Measurements from ENCODE around the gene NOP9. TPM values are rescaled to one million over a fixed set of nuclear protein-coding genes. Genes with fewer than 3 reads are reported as not detected.

Gene NOP9
- total RNA-seq, 1 experiment from 2014 or later, result 34.0 TPM

DNA sequence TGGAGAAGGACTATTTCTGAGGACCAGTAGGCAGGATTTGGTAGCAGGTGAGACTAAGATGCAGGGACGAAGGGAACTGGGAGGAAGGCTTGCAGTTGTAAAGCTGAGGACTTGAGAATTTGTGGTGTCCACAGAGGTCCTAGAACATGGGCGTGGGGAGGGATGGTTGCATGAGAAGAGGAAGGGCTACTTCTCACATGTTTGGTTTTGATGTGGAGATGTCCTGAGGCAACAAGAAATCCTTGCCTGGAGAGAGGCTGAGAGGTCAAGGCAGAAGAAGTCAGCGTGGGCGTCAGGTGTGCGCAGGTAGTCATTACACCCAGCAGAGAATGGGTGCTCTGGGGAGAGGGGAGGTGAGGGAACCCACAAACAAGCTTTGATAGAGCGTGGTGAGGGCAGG lies 22.6 kb upstream of the NOP9 start:
- H3K36me3 ChIP-seq (ENCODE audit: insufficient read depth, low read length, poor library complexity, severe bottlenecking), result no peaks in the 10 kb centered on the region
- ChIA-PET POLR2A (ENCODE audit: low non-redundant PET) (interaction anchor here (0.5 kb wide), 1 partner anchor 723 kb away, joined by 10 read pairs; no protein-coding TSS in a partner anchor), CTCF (no interaction called here)
- H3K4me1 ChIP-seq (ENCODE audit: insufficient read depth, low read length, poor library complexity, severe bottlenecking), result no peaks in the 10 kb centered on the region
- no peaks in the 10 kb centered on the region for H3K9me3 ChIP-seq (ENCODE audit: low read depth, low read length, poor library complexity, severe bottlenecking)
- DNase-seq (ENCODE audit: low spot score), result no peak
- no peak overlapping the region for H3K4me3 ChIP-seq (ENCODE audit: low read depth, low read length, poor library complexity, severe bottlenecking)
- H3K27ac ChIP-seq (ENCODE audit: low read depth, low read length, poor library complexity, severe bottlenecking), result no peak overlapping the region
- H3K27me3 ChIP-seq (replicated peaks; ENCODE audit: insufficient read depth, low read depth, low read length, poor library complexity), result no peaks in the 10 kb centered on the region
- TF ChIP-seq, protein P1, sequence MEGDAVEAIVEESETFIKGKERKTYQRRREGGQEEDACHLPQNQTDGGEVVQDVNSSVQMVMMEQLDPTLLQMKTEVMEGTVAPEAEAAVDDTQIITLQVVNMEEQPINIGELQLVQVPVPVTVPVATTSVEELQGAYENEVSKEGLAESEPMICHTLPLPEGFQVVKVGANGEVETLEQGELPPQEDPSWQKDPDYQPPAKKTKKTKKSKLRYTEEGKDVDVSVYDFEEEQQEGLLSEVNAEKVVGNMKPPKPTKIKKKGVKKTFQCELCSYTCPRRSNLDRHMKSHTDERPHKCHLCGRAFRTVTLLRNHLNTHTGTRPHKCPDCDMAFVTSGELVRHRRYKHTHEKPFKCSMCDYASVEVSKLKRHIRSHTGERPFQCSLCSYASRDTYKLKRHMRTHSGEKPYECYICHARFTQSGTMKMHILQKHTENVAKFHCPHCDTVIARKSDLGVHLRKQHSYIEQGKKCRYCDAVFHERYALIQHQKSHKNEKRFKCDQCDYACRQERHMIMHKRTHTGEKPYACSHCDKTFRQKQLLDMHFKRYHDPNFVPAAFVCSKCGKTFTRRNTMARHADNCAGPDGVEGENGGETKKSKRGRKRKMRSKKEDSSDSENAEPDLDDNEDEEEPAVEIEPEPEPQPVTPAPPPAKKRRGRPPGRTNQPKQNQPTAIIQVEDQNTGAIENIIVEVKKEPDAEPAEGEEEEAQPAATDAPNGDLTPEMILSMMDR (conservative IDR thresholded peaks at IDR 0.05; ENCODE audit: low read depth, low read length), result no peak
- no peak for TF ChIP-seq EZH2 (IDR thresholded peaks at IDR 0.05; ENCODE audit: borderline replicate concordance, low read depth, low read length, poor library complexity, severe bottlenecking)
- no TSS peak for BruUV-seq (replicated peaks)
- intact Hi-C loops (cut with micrococcal nuclease; ENCODE audit: unreplicated experiment), result no loop called here

DNA sequence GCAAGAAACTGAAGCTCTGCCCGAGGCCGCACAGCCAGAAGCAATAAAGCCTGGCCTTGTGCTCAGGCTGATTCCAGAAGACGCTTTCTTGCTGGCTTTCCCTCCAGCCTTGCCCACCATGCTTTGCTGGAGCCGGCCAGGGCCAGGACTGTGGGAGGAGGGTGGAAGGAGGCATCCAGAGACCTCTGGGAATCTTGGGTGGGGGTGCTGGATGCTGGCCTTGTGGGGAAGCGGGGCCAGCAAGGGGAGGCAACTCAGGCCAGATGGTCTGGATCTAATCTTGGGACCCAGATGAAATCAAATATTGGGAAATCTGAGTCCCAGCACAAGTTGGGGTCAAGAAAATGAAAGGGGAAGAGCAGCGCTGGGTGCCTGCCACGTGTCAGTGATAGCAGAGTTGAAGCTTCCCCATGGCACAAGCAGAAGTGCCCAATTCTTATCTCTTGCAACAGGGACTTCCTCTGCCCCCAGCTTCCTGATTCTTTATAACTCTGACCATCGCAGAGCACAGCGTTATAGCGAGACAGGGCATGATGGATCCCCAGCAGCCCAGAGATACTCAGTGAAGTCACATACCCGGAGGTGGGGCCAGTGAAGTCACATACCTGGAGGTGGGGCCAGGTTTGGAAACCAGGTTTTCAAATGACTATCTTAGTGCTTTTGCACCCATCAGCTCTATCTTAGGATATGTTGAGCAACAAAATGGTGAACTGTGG lies 21.9 kb upstream of the NOP9 start:
- TF ChIP-seq, protein P1 (conservative IDR thresholded peaks at IDR 0.05; ENCODE audit: low read depth, low read length), result no peak
- TF ChIP-seq EZH2 (IDR thresholded peaks at IDR 0.05; ENCODE audit: borderline replicate concordance, low read depth, low read length, poor library complexity, severe bottlenecking), result no peak
- Histone ChIP-seq H3K4me1 (ENCODE audit: insufficient read depth, low read length, poor library complexity, severe bottlenecking) (no peaks in the 10 kb centered on the region), H3K36me3 (ENCODE audit: insufficient read depth, low read length, poor library complexity, severe bottlenecking) (no peaks in the 10 kb centered on the region), H3K4me3 (ENCODE audit: low read depth, low read length, poor library complexity, severe bottlenecking) (no peak overlapping the region), H3K27me3 (replicated peaks; ENCODE audit: insufficient read depth, low read depth, low read length, poor library complexity) (no peaks in the 10 kb centered on the region), H3K9me3 (ENCODE audit: low read depth, low read length, poor library complexity, severe bottlenecking) (no peaks in the 10 kb centered on the region), H3K27ac (ENCODE audit: low read depth, low read length, poor library complexity, severe bottlenecking) (no peak overlapping the region)
- CTCF ChIA-PET, result no interaction called here
- intact Hi-C loops (cut with micrococcal nuclease; ENCODE audit: unreplicated experiment), result no loop called here
- POLR2A ChIA-PET (ENCODE audit: low non-redundant PET), result no interaction called here
- DNase-seq (ENCODE audit: low spot score), result no peak
- BruUV-seq (replicated peaks), result no TSS peak

DNA sequence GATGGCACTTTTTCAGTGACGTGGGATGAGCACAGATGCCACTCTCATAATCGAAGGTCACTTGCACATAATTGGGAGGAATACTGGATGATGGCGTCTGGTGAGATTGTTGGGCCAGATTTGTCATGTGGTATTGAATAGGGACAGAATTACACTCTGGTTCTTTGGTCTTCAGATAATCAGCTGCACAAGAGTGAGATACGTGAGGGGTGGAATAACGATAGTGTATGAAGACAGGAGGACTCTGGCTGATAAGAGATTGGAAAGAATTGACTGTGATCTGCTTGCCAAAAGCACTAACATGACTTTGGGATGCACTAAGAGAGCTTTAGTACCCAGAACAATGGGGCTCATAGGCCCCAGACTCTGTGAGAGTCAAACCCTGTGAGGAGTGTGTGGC lies 21.2 kb upstream of the NOP9 start:
- Histone ChIP-seq H3K4me3 (ENCODE audit: low read depth, low read length, poor library complexity, severe bottlenecking) (no peak overlapping the region), H3K9me3 (ENCODE audit: low read depth, low read length, poor library complexity, severe bottlenecking) (no peaks in the 10 kb centered on the region), H3K36me3 (ENCODE audit: insufficient read depth, low read length, poor library complexity, severe bottlenecking) (no peaks in the 10 kb centered on the region), H3K27ac (ENCODE audit: low read depth, low read length, poor library complexity, severe bottlenecking) (no peak overlapping the region), H3K27me3 (replicated peaks; ENCODE audit: insufficient read depth, low read depth, low read length, poor library complexity) (no peaks in the 10 kb centered on the region), H3K4me1 (ENCODE audit: insufficient read depth, low read length, poor library complexity, severe bottlenecking) (no peaks in the 10 kb centered on the region)
- TF ChIP-seq, protein P1 (conservative IDR thresholded peaks at IDR 0.05; ENCODE audit: low read depth, low read length), result no peak
- TF ChIP-seq EZH2 (IDR thresholded peaks at IDR 0.05; ENCODE audit: borderline replicate concordance, low read depth, low read length, poor library complexity, severe bottlenecking), result no peak
- no TSS peak for BruUV-seq (replicated peaks)
- intact Hi-C loops (cut with micrococcal nuclease; ENCODE audit: unreplicated experiment), result no loop called here
- no peak for DNase-seq (ENCODE audit: low spot score)
- POLR2A ChIA-PET (ENCODE audit: low non-redundant PET), result no interaction called here
- CTCF ChIA-PET, result no interaction called here
